GM19193 (cell line): ENCODE results near the gene VSIG10L2.

ENCODE experiments used
- POLR2A ChIP-seq: IDR thresholded peaks from 4 replicates; pipeline ENCODE4 v1.6.1; 2011; ENCODE audit not compliant: insufficient read depth, insufficient read length; ENCODE audit errors: extremely low read depth

Gene VSIG10L2

DNA sequence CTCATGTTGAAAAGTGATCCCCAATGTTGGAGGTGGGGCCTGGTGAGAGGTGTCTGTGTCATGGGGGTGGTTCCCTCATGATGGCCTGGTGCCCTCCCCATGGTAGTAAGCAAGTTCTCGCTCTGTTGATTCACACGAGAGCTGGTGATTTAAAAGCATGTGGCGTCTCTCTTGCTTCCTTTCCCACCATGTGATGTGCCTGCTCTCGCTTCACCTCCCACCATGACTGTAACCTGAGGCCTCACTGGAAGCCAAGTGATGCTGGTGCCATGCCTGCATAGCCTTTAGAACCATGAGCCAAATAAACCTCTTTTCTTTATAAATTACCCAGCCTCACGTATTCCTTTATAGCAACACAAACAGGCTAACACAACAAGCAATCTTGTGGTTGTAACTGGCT, 52.4 kb downstream of the VSIG10L2 start:
- no peak for TF ChIP-seq POLR2A

DNA sequence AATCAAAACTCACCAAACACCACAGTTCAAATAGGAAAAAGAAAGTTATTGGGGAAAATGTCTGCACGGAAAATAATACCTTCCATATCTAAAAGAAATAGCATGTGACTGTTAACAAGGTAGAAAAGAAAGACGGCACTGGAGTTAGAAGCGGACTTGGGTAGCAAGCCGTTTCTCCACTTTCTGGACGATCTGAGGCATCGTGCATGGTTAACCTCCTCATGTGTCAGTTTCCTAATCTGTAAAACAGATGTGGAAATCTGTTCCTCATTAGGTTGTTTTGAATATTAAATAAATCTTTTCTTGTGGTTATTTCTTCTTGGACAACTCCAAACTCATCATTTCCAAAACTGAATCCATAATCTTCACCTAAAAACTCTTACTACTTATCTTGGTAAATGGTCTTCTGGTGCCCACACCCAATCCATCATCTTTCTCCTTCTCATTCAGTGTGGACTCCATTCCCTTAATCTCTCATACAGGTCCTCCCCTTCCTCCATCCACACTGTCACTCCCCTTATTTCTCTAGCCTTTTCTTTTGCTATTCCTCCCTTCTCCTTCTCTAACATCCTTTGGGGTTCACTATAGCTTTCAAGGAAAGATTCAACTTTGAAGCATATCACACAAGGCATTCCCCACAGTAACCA, 53.5 kb downstream of the VSIG10L2 start:
- no peak for TF ChIP-seq POLR2A

DNA sequence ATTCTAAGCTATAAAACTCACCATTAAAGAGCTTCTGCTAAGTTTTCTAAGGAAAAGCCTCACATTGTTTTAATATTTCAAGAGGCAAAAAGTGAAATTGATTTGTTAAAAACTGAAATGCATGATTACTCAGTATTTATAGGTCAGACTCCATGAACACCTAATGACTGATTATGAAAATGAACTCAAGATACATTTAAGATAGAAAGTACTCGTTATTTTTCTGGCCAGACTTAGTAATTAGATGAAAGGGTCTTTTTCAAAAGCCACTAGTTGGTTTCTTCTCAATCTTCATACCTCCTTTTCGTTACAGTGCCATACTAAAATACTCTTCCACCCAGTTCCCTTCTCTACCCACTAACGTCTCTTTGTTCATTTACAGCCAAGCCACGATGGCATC, 56.3 kb downstream of the VSIG10L2 start:
- TF ChIP-seq POLR2A: no peak
